ENCODE measurements around the gene PTPRK.
A peak's percentile ranks its signal among the peaks of the same experiment; 100 is the strongest.

The PTPRK gene

DNA sequence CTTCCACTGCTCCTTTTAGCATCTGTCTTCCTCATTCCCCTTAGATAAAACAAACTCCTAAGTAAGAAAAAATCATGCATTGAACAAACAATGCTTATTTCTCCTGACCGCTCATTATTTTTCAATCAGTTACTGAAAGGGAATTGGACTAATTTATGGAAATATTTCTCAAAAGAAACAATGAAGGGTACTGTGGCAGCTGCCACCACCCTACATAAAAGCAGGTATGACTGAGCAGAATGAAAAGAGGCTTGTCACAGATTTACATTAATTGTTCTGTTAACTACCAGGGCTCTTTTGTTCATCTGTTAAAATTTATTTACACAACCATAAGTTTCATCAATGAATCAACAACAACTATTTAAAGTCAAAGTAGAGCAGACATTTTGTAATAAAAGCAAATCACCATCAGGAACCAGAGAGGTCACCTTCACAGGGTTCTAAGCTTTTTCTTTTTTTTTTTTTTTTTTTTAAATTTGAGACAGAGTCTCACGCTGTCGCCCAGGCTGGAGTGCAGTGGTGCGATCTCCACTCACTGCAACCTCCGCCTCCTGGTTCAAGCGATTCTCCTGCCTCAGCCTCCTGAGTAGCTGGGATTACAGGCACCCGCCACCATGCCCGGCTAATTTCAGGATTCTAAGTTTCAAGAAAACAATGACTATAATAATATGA lies 204.0 kb downstream of the PTPRK start:
- no peaks in the 10 kb centered on the region for H3K36me3 ChIP-seq (replicated peaks)
- H3K27me3 ChIP-seq (replicated peaks) = no peaks in the 10 kb centered on the region
- in situ Hi-C loops (cut with HindIII; ENCODE audit: low pct_ligation_motif_present, low sequenced_read_pairs) = no loop called here
- no peak overlapping the region for H3K27ac ChIP-seq
- no peak for DNase-seq
- H3K4me3 ChIP-seq (ENCODE audit: low read depth, low read length) = no peak overlapping the region
- TF ChIP-seq, protein P1, sequence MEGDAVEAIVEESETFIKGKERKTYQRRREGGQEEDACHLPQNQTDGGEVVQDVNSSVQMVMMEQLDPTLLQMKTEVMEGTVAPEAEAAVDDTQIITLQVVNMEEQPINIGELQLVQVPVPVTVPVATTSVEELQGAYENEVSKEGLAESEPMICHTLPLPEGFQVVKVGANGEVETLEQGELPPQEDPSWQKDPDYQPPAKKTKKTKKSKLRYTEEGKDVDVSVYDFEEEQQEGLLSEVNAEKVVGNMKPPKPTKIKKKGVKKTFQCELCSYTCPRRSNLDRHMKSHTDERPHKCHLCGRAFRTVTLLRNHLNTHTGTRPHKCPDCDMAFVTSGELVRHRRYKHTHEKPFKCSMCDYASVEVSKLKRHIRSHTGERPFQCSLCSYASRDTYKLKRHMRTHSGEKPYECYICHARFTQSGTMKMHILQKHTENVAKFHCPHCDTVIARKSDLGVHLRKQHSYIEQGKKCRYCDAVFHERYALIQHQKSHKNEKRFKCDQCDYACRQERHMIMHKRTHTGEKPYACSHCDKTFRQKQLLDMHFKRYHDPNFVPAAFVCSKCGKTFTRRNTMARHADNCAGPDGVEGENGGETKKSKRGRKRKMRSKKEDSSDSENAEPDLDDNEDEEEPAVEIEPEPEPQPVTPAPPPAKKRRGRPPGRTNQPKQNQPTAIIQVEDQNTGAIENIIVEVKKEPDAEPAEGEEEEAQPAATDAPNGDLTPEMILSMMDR (IDR thresholded peaks at IDR 0.05; ENCODE audit: low read depth, low read length, missing control alignments) = no peak

DNA sequence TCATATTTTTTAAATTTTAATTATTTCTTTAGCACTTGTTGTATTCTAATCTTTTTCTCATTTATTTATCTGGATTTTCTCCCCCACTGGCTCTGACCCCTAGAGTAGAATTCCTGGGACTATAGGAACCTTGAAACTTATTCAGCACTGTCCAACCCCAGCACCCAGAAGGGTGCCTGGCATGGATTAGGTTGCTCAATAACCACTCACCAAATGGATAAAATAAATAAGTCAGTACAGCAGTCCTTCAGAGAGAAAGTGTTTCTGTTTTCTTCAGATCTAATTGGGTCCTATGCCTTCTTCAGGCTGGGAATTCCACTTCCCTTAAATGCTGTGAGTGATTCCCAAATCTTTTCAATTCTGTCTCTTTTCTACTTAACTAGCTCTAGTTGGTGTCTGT lies 206.2 kb downstream of the PTPRK start:
- Histone ChIP-seq H3K36me3 (replicated peaks) (no peaks in the 10 kb centered on the region), H3K4me3 (ENCODE audit: low read depth, low read length) (no peak overlapping the region), H3K27ac (no peak overlapping the region), H3K27me3 (replicated peaks) (no peaks in the 10 kb centered on the region)
- in situ Hi-C loops (cut with HindIII; ENCODE audit: low pct_ligation_motif_present, low sequenced_read_pairs) = no loop called here
- DNase-seq = no peak
- TF ChIP-seq, protein P1 (IDR thresholded peaks at IDR 0.05; ENCODE audit: low read depth, low read length, missing control alignments) = no peak

GRCh38 chr6:128311944-128312570 lies 208.3 kb downstream of the PTPRK start:
- H3K27me3 ChIP-seq (replicated peaks) = no peaks in the 10 kb centered on the region
- in situ Hi-C loops (cut with HindIII; ENCODE audit: low pct_ligation_motif_present, low sequenced_read_pairs) = no loop called here
- H3K4me3 ChIP-seq (ENCODE audit: low read depth, low read length) = no peak overlapping the region
- no peaks in the 10 kb centered on the region for H3K36me3 ChIP-seq (replicated peaks)
- DNase-seq = no peak
- TF ChIP-seq, protein P1 (IDR thresholded peaks at IDR 0.05; ENCODE audit: low read depth, low read length, missing control alignments) = no peak
- H3K27ac ChIP-seq = no peak overlapping the region

- in situ Hi-C loops (cut with HindIII; ENCODE audit: low pct_ligation_motif_present, low sequenced_read_pairs) = no loop called here
- Histone ChIP-seq H3K27me3 (replicated peaks) (no peaks in the 10 kb centered on the region), H3K27ac (no peak overlapping the region), H3K36me3 (replicated peaks) (no peaks in the 10 kb centered on the region), H3K4me3 (ENCODE audit: low read depth, low read length) (no peak overlapping the region)
- TF ChIP-seq, protein P1 (IDR thresholded peaks at IDR 0.05; ENCODE audit: low read depth, low read length, missing control alignments) = no peak
- no peak for DNase-seq
Measured at GRCh38 chr6:128310451-128310850, 209.9 kb downstream of the PTPRK start.

DNA sequence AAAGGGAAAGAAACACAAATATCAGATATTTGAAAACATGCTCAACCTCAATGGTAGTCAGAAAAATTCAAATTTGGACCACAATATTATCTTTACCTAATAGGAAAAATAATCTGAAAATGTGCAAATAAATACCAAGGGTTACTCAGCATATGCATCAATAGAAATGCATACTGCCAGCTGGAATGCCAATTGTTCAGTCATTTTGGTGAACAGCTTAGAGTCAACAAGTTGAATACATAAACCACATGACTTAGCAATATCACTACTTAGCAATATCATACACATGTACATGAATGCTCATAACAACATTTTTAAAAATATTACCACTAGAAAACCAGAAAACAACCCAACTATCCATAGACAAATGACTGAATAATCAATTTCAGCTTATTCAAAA lies 212.7 kb downstream of the PTPRK start:
- Histone ChIP-seq H3K27ac (no peak overlapping the region), H3K36me3 (replicated peaks) (no peaks in the 10 kb centered on the region), H3K4me3 (ENCODE audit: low read depth, low read length) (no peak overlapping the region), H3K27me3 (replicated peaks) (no peaks in the 10 kb centered on the region)
- peak; percentile 45 for DNase-seq
- TF ChIP-seq, protein P1 (IDR thresholded peaks at IDR 0.05; ENCODE audit: low read depth, low read length, missing control alignments) = no peak
- in situ Hi-C loops (cut with HindIII; ENCODE audit: low pct_ligation_motif_present, low sequenced_read_pairs) = no loop called here
